Measurements from ENCODE around the gene ZNF662.
"Not testable (repeated sequence)": the region's sequence is repeated elsewhere in the genome, so short reads cannot be mapped to it uniquely, and the experiment has no call there.

DNA sequence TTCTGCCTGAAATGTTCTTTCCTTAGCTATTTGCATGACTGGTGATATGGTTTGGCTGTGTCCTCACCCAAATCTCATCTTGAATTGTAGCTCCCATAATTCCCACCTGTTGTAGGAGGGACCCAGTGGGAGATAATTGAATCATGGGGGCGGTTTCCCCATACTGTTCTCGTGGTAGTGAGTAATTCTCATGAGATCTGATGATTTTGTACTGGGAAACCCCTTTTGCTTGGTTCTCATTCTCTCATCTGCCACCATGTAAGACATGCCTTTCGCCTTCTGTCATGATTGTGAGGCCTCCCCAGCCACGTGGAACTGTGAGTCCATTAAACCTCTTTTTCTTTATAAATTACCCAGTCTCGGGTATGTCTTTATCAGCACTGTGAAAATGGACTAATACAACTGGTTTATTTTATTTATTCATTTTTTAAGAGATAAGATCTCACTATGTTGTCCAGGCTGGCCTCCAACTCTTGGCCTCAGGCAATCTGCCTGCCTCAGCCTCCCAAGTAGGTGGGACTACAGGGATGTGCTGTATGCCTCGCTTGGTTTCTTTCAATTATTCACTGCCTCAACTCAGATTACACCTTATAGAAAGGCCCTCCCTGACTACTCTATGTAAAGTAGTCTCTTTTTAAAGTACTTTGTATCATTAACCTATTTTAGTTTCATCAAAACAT is 22.6 kb upstream of the ZNF662 start:
- TF ChIP-seq CTCF (conservative IDR thresholded peaks at IDR 0.05; ENCODE audit: low read length); EZH2phosphoT487 (IDR thresholded peaks at IDR 0.05; ENCODE audit: borderline replicate concordance, low read depth, low read length): not testable (repeated sequence)

All from OCI-LY7 (cell line).